ENCODE data around the gene C16orf78.

GRCh38 chr16:49427771-49428170, 54.2 kb downstream of the C16orf78 start:
- TF ChIP-seq, protein P1, sequence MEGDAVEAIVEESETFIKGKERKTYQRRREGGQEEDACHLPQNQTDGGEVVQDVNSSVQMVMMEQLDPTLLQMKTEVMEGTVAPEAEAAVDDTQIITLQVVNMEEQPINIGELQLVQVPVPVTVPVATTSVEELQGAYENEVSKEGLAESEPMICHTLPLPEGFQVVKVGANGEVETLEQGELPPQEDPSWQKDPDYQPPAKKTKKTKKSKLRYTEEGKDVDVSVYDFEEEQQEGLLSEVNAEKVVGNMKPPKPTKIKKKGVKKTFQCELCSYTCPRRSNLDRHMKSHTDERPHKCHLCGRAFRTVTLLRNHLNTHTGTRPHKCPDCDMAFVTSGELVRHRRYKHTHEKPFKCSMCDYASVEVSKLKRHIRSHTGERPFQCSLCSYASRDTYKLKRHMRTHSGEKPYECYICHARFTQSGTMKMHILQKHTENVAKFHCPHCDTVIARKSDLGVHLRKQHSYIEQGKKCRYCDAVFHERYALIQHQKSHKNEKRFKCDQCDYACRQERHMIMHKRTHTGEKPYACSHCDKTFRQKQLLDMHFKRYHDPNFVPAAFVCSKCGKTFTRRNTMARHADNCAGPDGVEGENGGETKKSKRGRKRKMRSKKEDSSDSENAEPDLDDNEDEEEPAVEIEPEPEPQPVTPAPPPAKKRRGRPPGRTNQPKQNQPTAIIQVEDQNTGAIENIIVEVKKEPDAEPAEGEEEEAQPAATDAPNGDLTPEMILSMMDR (IDR thresholded peaks at IDR 0.05), result no peak
- no peak for TF ChIP-seq POLR2A (IDR thresholded peaks at IDR 0.05)
